A673 (cell line): ENCODE measurements around the gene SPIN1. TPM values are rescaled to one million over a fixed set of nuclear protein-coding genes. Genes with fewer than 3 reads are reported as not detected.

Experiments
- BruUV-seq: library from RNA; stranded (reverse); fragments of 400-500 nt; replicated peaks from 2 replicates; lab custom pipeline; 2021; lab: Mats Ljungman, UMichigan
- CTCF ChIA-PET: fragments of 300-600 bp; sonication (Branson Sonifier 250); formaldehyde crosslinking; loops from one replicate; lab custom pipeline; 2022; ENCODE audit warnings: antibody characterized with exemption; lab: Charles Lee
- POLR2A ChIA-PET: fragments of 300-600 bp; sonication (Branson Sonifier 250); formaldehyde crosslinking; loops from one replicate; lab custom pipeline; 2022; ENCODE audit warnings: antibody characterized with exemption; ENCODE audit not compliant: low non-redundant PET; lab: Charles Lee
- DNase-seq: peaks from one replicate; pipeline ENCODE4 v3.0.0-alpha.2; 2015; ENCODE audit warnings: low spot score
- H3K27ac ChIP-seq: fragments of 200-600 bp; sonication (generic); 2 replicates; pipeline ENCODE4 v1.5.1; 2016; ENCODE audit warnings: mixed run types, low read depth, mild to moderate bottlenecking, mixed read lengths, antibody characterized with exemption, low read length; ENCODE audit not compliant: poor library complexity, severe bottlenecking
- H3K27me3 ChIP-seq: fragments of 200-600 bp; sonication (generic); replicated peaks from 2 replicates; pipeline ENCODE4 v1.6.1; 2017; ENCODE audit warnings: mixed run types, low read depth, mild to moderate bottlenecking, mixed read lengths, antibody characterized with exemption, low read length; ENCODE audit not compliant: insufficient read depth, poor library complexity
- H3K36me3 ChIP-seq: fragments of 200-600 bp; sonication (generic); 2 replicates; pipeline ENCODE4 v1.6.1; 2016; ENCODE audit warnings: mixed run types, mild to moderate bottlenecking, mixed read lengths, antibody characterized with exemption, low read length; ENCODE audit not compliant: insufficient read depth, poor library complexity, severe bottlenecking
- H3K4me1 ChIP-seq: fragments of 200-600 bp; sonication (generic); 2 replicates; pipeline ENCODE4 v1.6.1; 2017; ENCODE audit warnings: mixed run types, mild to moderate bottlenecking, mixed read lengths, antibody characterized with exemption, low read length; ENCODE audit not compliant: insufficient read depth, poor library complexity, severe bottlenecking
- H3K4me3 ChIP-seq: fragments of 200-600 bp; sonication (generic); 2 replicates; pipeline ENCODE4 v1.5.1; 2016; ENCODE audit warnings: low read depth, mixed run types, mild to moderate bottlenecking, mixed read lengths, low read length; ENCODE audit not compliant: poor library complexity, severe bottlenecking
- H3K9me3 ChIP-seq: fragments of 200-600 bp; sonication (generic); 2 replicates; pipeline ENCODE4 v1.6.1; 2016; ENCODE audit warnings: mixed run types, low read depth, mild to moderate bottlenecking, mixed read lengths, antibody characterized with exemption, low read length; ENCODE audit not compliant: poor library complexity, severe bottlenecking
- CTCF ChIP-seq: fragments of 300-800, 200-600 bp; sonication (generic); conservative IDR thresholded peaks from 2 replicates; pipeline ENCODE4 v1.5.1; 2017; ENCODE audit warnings: low read depth, mild to moderate bottlenecking, antibody characterized with exemption, low read length, moderate library complexity, mixed read lengths
- EZH2 ChIP-seq: fragments of 200-600 bp; sonication (generic); IDR thresholded peaks from 2 replicates; pipeline ENCODE4 v1.6.1; 2017; ENCODE audit warnings: borderline replicate concordance, low read depth, mild to moderate bottlenecking, mixed read lengths, antibody characterized with exemption, low read length; ENCODE audit not compliant: poor library complexity, severe bottlenecking
- intact Hi-C: fragments of 100-400 bp; cut with micrococcal nuclease; formaldehyde crosslinking; loops from one replicate; pipeline ENCODE4 v1.10.0; 2022; ENCODE audit not compliant: unreplicated experiment
- total RNA-seq: library from RNA; stranded (reverse); gene quantifications from 2 replicates; pipeline ENCODE4 v1.2.3, GENCODE V29; 2021

Gene SPIN1
- total RNA-seq, 1 experiment from 2014 or later = 157 TPM

GRCh38 chr9:88524911-88525310 lies 136.7 kb downstream of the SPIN1 start:
- H3K27ac ChIP-seq = no peak overlapping the region
- no peak overlapping the region for H3K4me3 ChIP-seq
- no peak for DNase-seq
- TF ChIP-seq EZH2 = no peak
- no peak for TF ChIP-seq CTCF
- ChIA-PET CTCF (no interaction called here), POLR2A (no interaction called here)
- no peaks in the 10 kb centered on the region for H3K4me1 ChIP-seq
- intact Hi-C loops = no loop called here
- no peaks in the 10 kb centered on the region for H3K36me3 ChIP-seq
- no peaks in the 10 kb centered on the region for H3K9me3 ChIP-seq
- no peaks in the 10 kb centered on the region for H3K27me3 ChIP-seq
- BruUV-seq = no TSS peak

- Histone ChIP-seq H3K27me3 (no peaks in the 10 kb centered on the region), H3K27ac (no peak overlapping the region), H3K36me3 (no peaks in the 10 kb centered on the region), H3K4me3 (no peak overlapping the region), H3K9me3 (no peaks in the 10 kb centered on the region), H3K4me1 (peaks cover 8% of the 10 kb centered on the region)
- TF ChIP-seq EZH2 = no peak
- ChIA-PET CTCF (no interaction called here), POLR2A (no interaction called here)
- intact Hi-C loops = no loop called here
- no TSS peak for BruUV-seq
- no peak for DNase-seq
These were observed 139.4 kb downstream of the SPIN1 start for GRCh38 chr9:88527618-88528017.

Other genes with a start within 250 kb of the SPIN1 start
- 0.17 TPM in 2 replicates for gene SPATA31C2, start 250.0 kb upstream of the SPIN1 start, total RNA-seq
- 1.3 TPM in 2 replicates for gene NXNL2, start 146.7 kb downstream of the SPIN1 start, total RNA-seq